Measurements from ENCODE around the gene SLC35F1. TPM values are rescaled to one million over a fixed set of nuclear protein-coding genes. Genes with fewer than 3 reads are reported as not detected.

Gene SLC35F1
- total RNA-seq, 2 donors from 2014 or later = 1.1 to 1.3 TPM

DNA sequence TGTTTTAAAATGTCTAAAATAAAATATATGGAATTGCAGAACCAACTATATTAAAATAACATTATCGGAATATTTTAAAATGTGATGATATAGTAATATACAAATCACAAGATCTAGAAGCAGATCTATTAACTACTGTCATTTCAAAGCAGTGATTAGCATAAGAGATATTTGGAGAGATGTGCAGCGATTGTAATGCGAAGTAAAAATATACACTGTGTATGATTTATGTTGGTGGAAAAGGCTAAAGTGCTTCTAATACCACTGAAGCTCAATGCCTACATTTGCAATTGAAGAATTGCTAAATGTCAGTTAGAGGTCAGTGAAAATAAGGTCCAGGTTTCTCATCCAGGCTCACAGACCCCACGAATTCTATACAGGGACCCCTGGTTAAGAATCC is 392.4 kb downstream of the SLC35F1 start:
- Histone ChIP-seq H3K4me1 (peaks cover 0 to 25% of the 10 kb centered on the region in 2 donors), H3K4me3 (no peak overlapping the region)

DNA sequence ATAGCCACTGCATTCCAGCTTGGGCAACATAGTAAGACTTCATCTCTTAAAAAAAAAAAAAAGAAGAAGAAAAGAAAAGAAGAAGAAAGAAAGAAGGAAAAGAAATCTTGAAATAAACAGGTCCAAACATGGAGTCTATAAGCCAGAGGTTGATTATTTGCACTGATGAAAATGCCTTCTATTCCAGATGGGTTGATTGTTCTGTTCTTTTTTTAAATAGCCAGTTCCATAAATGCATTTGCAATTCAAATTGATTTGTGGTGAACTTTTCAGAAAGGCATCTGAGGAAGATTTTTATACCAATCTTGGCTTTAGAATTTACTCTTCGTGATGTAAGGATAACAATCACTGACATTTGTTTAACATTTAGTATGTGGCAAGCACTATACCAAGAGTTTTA is 397.3 kb downstream of the SLC35F1 start:
- Histone ChIP-seq H3K36me3 (no peaks in the 10 kb centered on the region), H3K4me1 (peaks cover 0 to 22% of the 10 kb centered on the region in 2 donors), H3K27ac (no peak overlapping the region)

More for the DNA sequence above, 392.4 kb downstream of the SLC35F1 start:
- Histone ChIP-seq H3K27me3 (no peaks in the 10 kb centered on the region), H3K9me3 (no peaks in the 10 kb centered on the region), H3K27ac (no peak overlapping the region), H3K36me3 (no peaks in the 10 kb centered on the region)
- TF ChIP-seq, protein P1, sequence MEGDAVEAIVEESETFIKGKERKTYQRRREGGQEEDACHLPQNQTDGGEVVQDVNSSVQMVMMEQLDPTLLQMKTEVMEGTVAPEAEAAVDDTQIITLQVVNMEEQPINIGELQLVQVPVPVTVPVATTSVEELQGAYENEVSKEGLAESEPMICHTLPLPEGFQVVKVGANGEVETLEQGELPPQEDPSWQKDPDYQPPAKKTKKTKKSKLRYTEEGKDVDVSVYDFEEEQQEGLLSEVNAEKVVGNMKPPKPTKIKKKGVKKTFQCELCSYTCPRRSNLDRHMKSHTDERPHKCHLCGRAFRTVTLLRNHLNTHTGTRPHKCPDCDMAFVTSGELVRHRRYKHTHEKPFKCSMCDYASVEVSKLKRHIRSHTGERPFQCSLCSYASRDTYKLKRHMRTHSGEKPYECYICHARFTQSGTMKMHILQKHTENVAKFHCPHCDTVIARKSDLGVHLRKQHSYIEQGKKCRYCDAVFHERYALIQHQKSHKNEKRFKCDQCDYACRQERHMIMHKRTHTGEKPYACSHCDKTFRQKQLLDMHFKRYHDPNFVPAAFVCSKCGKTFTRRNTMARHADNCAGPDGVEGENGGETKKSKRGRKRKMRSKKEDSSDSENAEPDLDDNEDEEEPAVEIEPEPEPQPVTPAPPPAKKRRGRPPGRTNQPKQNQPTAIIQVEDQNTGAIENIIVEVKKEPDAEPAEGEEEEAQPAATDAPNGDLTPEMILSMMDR (IDR thresholded peaks at IDR 0.05) = no peak
- DNase-seq (ENCODE audit: low spot score) = no peak

DNA sequence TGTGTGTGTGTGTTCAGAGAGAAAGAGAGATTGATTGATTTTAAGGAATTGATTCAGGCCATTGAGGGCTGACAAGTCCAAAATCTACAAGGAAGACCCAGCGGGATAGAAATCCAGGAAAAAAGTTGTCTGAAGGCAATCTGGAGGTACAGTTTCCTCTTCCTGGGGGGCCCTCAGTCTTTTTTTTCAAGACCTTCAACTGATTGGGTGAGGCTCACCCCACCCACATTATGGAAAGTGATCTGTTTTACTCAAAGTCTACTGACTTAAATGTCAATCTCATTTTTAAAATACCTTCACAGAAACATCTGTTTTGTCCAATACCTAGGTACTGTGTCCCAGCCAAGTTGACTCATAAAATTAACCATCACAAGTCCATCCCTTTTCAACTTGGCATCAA is 398.0 kb downstream of the SLC35F1 start:
- Histone ChIP-seq H3K4me3 (no peak overlapping the region), H3K27me3 (no peaks in the 10 kb centered on the region), H3K36me3 (no peaks in the 10 kb centered on the region), H3K4me1 (peaks cover 0 to 23% of the 10 kb centered on the region in 2 donors), H3K27ac (no peak overlapping the region), H3K9me3 (no peaks in the 10 kb centered on the region)
- TF ChIP-seq, protein P1 (IDR thresholded peaks at IDR 0.05) = no peak
- DNase-seq (ENCODE audit: low spot score) = no peak

More for the DNA sequence above, 397.3 kb downstream of the SLC35F1 start:
- no peaks in the 10 kb centered on the region for H3K27me3 ChIP-seq
- TF ChIP-seq, protein P1 (IDR thresholded peaks at IDR 0.05) = no peak
- H3K9me3 ChIP-seq = no peaks in the 10 kb centered on the region
- H3K4me3 ChIP-seq = no peak overlapping the region
- no peak for DNase-seq (ENCODE audit: low spot score)

DNA sequence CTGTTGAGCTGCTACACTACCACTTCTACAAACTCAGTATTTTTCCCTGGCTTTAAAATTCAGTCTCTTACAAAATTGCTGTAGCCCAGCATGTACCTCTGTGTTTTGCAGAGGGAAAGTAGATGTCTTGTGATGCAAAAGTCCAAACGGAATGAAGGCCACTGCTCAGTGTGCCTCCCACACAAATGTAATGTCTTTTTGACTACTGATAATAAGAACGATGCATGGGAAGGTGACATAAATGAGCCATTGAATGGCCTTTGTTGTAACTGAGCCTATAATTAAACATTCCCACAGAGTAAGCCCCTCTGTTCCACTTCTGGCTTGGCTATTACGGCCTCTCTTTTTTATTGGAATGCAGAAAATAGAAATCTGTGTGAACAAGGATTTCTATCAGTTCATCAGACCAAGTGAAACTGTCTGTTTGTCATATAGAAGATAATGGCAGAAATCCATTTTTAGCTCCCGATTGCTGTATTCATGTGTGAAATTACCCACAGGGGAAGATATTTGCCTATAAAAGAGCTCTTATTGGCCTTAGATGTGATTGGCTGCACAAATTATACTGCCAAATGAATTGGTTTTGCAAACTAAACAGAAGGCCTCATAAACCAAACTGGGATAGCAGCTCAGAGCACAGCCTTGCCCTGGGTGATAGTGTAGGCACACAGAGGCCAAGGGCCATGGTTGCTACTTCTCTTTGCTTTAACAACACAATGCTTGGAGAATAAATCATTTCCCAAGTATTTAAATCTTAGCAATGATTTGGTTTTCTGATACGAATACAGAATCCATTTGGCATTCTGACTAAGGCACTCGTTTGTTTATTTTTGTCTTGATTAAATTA is 399.6 kb downstream of the SLC35F1 start:
- DNase-seq (ENCODE audit: low spot score) = no peak
- H3K9me3 ChIP-seq = no peaks in the 10 kb centered on the region
- H3K36me3 ChIP-seq = no peaks in the 10 kb centered on the region
- H3K4me1 ChIP-seq = peaks cover 0 to 23% of the 10 kb centered on the region in 2 donors
- H3K27ac ChIP-seq = peak overlapping the region; percentile 20 to 69
- TF ChIP-seq, protein P1 (IDR thresholded peaks at IDR 0.05) = no peak
- H3K27me3 ChIP-seq = no peaks in the 10 kb centered on the region
- H3K4me3 ChIP-seq = no peak overlapping the region

DNA sequence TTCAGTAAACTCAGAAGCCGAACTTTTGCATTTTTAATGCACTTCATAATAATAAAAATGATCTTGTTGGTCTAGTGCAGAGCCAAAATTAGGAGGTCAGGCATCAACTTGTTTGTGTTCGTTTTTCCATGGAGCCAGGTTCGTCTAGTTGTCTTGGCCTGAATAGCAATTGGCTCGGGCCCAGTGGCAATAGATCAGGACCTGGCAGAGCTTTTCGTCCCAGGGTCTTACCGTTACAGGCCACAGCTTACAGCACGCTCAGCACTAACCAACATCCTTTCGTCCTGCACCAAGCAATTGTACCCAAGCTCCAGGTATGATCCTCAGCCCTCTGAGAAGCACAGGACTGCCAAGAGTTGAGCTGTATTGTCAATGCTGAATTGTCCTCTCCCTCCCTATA is 400.5 kb downstream of the SLC35F1 start:
- Histone ChIP-seq H3K4me3 (no peak overlapping the region), H3K27me3 (no peaks in the 10 kb centered on the region), H3K36me3 (no peaks in the 10 kb centered on the region), H3K27ac (peak overlapping the region in 1 of 2 donors; percentile 69), H3K4me1 (peaks cover 0 to 23% of the 10 kb centered on the region in 2 donors), H3K9me3 (no peaks in the 10 kb centered on the region)
- TF ChIP-seq, protein P1 (IDR thresholded peaks at IDR 0.05) = no peak
- DNase-seq (ENCODE audit: low spot score) = no peak
